ENCODE measurements around the gene TAF1D.

Gene TAF1D

DNA sequence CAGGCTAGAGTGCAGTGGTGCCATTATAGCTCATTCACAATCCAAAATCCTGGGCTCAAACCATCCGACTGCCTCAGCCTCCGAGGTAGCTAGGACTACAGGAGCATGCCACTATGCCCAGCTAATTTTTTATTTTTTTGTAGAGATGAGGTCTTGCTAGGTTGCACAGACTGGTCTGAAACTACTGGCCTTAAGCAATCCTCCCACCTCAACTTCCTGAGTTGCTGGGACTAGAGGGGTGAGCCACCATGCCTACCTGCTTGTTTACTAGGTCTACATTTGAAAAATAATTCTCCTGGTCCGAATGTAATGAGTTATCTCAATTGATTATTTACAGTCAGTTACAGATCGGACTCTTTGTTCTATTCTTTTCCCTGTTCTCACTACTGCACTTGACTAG is 22.0 kb downstream of the TAF1D start:
- DNase-seq (ENCODE audit: low read depth), result no peak

DNA sequence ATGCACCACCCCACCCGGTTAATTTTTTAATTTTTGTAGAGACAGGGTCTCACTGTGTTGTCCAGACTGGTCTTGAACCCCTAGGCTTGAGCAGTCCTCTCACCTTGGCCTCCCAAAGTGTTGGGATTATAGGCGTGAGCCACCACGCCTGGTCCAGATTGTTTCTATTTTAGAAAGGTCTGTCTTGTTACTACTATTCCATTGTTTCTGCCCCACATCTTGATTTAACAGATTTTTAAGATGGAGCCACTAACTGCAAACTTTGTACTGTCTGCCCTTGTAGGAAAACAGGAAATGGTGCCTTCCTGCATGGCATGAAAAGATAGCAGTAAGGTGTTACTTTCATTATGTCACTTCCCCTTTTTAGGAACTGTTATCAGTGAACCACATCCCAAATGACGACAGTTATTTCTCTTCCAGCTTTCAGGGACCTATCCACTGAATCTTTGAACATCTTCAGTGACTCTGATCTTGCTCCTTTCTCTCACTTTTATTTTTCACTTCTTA is 23.2 kb downstream of the TAF1D start:
- DNase-seq (ENCODE audit: low read depth), result no peak

DNA sequence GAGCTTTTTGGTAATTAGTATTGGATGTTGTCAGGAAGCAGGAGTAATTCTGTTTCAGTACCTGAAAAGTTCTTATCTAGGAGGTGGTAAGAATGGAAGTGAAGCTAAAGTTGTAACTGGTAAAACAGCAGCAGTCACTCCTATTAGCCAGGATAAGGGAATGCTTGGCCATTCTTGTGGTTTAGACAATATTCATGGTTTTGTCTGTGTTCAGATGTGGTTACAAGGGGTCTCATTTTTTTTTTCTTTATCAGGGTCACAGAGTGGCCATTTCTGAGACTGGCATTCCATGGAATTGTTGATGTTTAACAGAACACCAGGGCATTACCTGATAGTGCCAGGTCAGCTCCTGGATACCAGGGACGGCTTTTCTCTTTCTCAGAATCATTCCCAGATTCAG is 23.8 kb downstream of the TAF1D start:
- no peak for DNase-seq (ENCODE audit: low read depth)

DNA sequence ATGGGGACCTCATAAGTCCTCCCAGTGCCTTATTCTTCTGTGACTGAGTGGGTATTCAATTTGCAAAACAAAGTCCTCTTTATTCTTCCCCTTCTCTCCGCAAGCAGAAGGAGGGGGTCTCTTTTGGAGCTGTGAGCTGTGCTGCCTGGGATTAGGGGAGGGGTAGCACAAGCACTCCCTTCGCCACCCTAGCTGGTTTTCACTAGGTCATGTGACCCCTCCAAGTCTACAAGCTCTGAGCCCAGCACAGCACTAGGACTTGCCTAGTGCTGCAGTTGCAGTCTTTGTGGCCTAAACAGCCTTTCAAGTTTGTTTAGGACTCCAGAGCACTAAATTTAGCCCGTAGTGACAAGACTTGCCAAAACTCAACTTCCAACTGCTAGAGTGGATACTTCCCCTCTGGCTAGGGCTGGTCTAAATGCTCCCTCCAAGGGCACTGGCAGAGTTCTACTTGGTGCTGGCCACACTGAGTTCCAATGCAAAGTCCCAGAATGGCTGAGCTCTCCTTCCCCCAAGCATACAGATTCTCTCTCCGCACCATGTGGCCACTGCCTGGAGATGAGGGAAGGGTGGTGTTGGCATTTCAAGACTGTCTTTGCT is 25.4 kb downstream of the TAF1D start:
- DNase-seq (ENCODE audit: low read depth), result no peak

DNA sequence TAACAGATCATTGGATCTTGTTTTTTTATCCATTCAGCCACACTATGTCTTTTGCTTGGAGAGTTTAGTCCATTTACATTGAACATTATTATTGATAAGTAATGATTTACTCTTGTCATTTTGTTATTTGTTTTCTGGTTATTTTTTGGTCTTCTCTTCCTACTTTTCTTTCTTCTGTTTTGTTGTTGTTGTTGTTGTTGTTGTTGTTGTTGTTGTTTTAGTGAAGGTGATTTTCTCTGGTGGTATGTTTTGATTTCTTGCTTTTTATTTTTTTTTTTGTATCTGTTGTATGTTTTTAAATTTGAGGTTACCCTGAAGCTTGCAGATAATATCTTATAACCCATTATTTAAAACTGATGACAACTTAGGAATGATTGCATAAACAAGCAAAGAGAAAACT is 28.6 kb downstream of the TAF1D start:
- DNase-seq (ENCODE audit: low read depth), result no peak

DNA sequence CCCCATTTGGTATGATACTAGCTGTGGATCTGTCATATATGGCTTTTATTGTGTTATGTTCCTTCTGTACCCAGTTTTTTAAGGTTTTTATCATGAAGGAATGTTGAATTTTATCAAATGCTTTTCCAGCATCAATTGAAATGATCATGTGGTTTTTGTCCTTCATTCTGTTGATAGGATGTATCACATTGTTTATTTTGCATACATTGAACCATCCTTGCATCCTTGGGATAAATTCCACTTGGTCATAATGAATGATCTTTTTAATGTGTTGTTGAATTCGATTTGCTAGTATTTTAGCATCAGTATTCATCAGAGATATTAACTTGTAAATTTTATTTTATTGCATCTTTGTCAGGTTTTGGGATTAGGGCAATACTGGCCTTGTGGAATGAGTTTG is 31.1 kb downstream of the TAF1D start:
- no peak for DNase-seq (ENCODE audit: low read depth)

DNA sequence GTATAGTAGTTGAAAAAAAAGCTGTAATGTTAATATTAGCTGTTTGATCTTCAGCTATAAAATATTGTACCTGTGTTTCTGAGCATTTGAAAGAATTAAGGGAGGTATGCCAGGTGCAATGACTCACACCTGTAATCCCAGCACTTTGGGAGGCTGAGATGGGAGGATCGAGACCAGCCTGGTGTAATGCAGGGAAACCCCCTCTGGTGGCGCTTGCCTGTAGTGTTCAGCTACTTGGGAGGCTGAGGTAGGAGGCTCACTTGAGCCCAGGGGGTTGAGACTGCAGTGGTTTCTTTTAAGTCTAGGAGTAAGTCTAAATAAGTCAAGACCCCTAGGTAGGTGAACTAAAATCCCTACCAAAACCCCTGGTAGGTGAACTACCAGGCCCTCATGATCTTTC is 37.1 kb downstream of the TAF1D start:
- DNase-seq (ENCODE audit: low read depth), result no peak

DNA sequence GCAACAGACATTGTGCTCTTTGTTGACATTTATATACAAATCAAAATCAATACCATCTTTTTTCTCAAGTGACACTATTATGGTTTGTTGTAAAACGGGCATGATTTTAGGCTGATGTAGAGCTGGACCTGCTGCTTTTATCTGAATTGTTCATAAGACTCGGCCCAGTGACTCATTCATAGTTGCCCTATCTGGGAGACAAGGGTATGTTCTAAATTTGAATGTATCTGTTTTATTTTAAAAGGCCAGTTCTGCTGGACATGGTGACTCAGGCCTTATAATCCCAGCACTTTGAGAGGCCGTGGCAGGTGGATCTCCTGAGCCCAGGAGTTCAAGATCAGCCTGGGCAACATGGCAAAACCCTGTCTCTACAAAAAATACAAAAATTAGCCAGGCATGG is 40.5 kb downstream of the TAF1D start:
- no peak for DNase-seq (ENCODE audit: low read depth)

DNA sequence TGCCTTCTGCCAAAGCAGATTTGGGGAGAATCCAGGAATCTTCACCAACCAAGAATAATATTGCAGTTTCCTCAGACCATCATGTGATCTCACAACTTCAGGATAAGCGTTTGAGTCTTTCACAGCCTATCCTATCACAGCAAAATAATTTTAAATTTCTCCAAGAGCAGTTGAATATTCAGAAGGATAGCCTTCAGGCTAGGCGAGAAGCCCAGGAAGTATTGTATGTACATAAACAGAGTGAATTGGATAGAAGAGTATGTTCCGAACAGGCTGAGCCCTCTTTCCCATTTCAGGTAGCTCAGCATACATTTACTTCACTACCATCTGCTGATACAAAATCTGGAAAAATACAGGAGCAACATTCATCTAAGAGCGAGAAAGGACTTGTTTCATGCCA is 43.7 kb downstream of the TAF1D start:
- no peak for DNase-seq (ENCODE audit: low read depth)

DNA sequence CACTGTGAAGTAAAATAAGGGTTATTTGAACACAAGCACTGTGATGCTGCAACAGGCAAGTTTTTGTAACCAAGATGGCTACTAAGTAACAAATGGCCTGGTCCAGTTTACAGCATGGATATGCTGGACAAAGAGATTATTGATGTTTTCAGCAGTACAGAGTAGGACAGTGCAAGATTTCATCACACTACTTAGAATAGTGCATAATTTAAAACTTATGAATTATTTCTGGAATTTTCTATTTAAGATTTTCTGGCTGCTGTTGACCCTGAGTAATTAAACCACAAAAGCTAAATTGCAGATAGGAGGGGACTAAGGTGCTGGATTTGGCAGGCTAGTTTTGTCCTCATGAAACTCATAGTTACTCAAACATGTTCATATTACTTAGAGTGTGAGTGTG is 46.7 kb downstream of the TAF1D start:
- DNase-seq (ENCODE audit: low read depth), result no peak

DNA sequence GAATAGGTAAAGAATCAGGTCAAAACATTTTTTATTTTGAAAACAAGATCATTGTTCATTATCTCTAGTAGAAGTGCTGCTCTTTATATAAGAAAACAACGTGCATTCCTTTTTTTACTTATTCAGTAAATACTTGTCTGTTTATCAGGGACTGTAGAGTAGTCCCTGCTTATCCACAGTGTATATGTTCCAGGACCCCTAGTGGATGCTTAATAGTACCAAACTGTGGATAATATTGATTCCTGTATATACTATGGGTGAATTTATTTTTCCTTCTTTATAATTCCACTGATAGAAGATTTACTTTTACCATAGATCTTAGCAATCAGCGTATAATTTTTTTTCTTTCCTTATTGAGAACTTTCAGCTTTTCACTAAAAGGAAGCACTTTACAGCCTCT is 47.2 kb downstream of the TAF1D start:
- no peak for DNase-seq (ENCODE audit: low read depth)

DNA sequence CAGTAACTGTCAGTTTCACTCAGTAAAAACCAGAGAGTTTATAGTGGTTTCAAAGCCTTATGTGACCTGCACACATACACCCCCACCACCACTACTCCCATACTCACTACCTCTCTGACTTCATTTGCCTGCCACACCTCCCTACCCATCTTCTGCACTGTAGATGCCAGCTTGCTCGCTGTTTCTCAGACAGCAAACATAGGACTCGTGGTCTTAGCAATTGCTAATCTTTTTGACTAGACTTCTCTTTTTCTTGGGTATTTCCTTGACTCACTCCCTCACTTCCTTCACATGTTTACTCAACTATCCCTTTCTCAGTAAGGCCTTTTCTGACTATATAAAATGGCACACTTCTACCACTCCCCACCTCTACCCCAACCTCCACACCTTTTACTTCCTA is 52.1 kb downstream of the TAF1D start:
- no peak for DNase-seq (ENCODE audit: low read depth)

DNA sequence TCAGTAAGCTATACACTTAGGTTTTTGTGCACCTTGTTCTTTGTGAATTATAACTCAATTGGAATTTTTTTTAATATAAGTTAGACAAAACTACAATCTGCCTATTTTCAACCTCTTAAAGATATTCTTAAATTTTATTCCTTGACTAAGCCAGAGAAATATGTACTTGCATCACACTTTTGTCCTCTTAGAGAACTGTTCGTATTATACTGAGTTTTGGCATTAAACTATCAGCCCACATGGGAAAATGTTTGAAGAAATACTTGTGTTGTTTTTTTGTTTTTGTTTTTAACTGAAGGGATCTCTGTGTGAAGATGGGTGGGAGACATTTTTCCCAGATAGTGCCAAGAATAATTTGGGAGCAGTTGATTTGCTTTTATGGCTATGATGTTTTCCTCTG is 54.5 kb downstream of the TAF1D start:
- no peak for DNase-seq (ENCODE audit: low read depth)

DNA sequence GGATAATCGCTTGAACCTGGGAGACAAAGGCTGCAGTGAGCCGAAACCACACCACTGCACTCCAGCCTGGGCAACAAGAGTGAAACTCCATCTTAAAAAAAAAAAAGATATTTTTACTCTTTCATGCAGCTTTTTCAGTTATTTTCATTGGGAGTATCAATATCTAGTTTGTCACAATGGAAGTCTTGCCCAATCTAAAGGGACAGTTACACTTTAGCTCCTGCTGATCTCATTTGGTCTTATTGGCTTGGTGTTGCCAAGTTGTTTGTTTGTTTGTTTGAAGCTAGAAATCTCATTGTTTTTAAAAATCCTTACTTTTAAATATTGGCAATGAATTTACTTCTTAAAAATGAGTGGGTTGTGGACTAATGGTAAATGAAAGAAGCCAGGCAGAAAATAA is 55.1 kb downstream of the TAF1D start:
- no peak for DNase-seq (ENCODE audit: low read depth)
